ENCODE data around the gene CAPN7.

- TF ChIP-seq REST (IDR thresholded peaks at IDR 0.05; ENCODE audit: low read depth) (no peak), RAD21 (IDR thresholded peaks at IDR 0.05; ENCODE audit: low read depth) (no peak), TAF1 (IDR thresholded peaks at IDR 0.05; ENCODE audit: low read depth) (no peak), CEBPB (IDR thresholded peaks at IDR 0.05) (no peak), EP300 (IDR thresholded peaks at IDR 0.05; ENCODE audit: borderline replicate concordance) (no peak), YY1 (IDR thresholded peaks at IDR 0.05; ENCODE audit: low read depth) (no peak), CREB1 (IDR thresholded peaks at IDR 0.05; ENCODE audit: low read depth) (no peak), MAX (IDR thresholded peaks at IDR 0.05) (no peak), TEAD4 (IDR thresholded peaks at IDR 0.05) (no peak), EGR1 (IDR thresholded peaks at IDR 0.05) (no peak), TCF12 (IDR thresholded peaks at IDR 0.05; ENCODE audit: low read depth) (no peak), NFIC (IDR thresholded peaks at IDR 0.05) (no peak), FOXM1 (IDR thresholded peaks at IDR 0.05; ENCODE audit: borderline replicate concordance, low read depth) (no peak)
These were observed 24.1 kb upstream of the CAPN7 start for GRCh38 chr3:15181963-15182362.

Data from Ishikawa (cell line).